ENCODE measurements around the gene PROK1. TPM values are rescaled to one million over a fixed set of nuclear protein-coding genes. Genes with fewer than 3 reads are reported as not detected.

The PROK1 gene
- polyA plus RNA-seq, 1 experiment: not detected

- Histone ChIP-seq H3K27ac (ENCODE audit: low read depth, low read length) (no peak overlapping the region), H3K27me3 (ENCODE audit: control insufficient read depth, insufficient read depth, low read length) (peaks cover 33% of the 10 kb centered on the region), H3K4me3 (ENCODE audit: low read depth, low read length) (no peak overlapping the region), H3K9me3 (ENCODE audit: control insufficient read depth, insufficient read depth, low read length) (no peaks in the 10 kb centered on the region)
- no peak for TF ChIP-seq CTCF (IDR thresholded peaks at IDR 0.05; ENCODE audit: low read depth, low read length)
- ChIA-PET POLR2A (no interaction called here), CTCF (no interaction called here)
- DNase-seq (ENCODE audit: low read depth, low spot score): no peak
Observed at GRCh38 chr1:110444561-110444960, 6.4 kb upstream of the PROK1 start.

GRCh38 chr1:110449661-110450651 lies 993 bp upstream of the PROK1 start:
- H3K4me3 ChIP-seq (ENCODE audit: low read depth, low read length): no peak overlapping the region
- ChIA-PET POLR2A (no interaction called here), CTCF (interaction anchor here (1.0 to 3.6 kb wide), 3 partner anchors 11 to 242 kb away, joined by 3 to 27 read pairs (median 5); no protein-coding TSS in a partner anchor)
- DNase-seq (ENCODE audit: low read depth, low spot score): no peak
- peaks cover 71% of the 10 kb centered on the region for H3K27me3 ChIP-seq (ENCODE audit: control insufficient read depth, insufficient read depth, low read length)
- TF ChIP-seq CTCF (IDR thresholded peaks at IDR 0.05; ENCODE audit: low read depth, low read length): no peak
- H3K27ac ChIP-seq (ENCODE audit: low read depth, low read length): no peak overlapping the region
- H3K9me3 ChIP-seq (ENCODE audit: control insufficient read depth, insufficient read depth, low read length): no peaks in the 10 kb centered on the region

GRCh38 chr1:110452330-110452729 lies 1.4 kb downstream of the PROK1 start:
- no peaks in the 10 kb centered on the region for H3K9me3 ChIP-seq (ENCODE audit: control insufficient read depth, insufficient read depth, low read length)
- H3K27me3 ChIP-seq (ENCODE audit: control insufficient read depth, insufficient read depth, low read length): peaks cover 66% of the 10 kb centered on the region
- H3K4me3 ChIP-seq (ENCODE audit: low read depth, low read length): no peak overlapping the region
- ChIA-PET POLR2A (no interaction called here), CTCF (interaction anchor here (0.8 to 14.2 kb wide), 7 partner anchors 8 to 255 kb away, joined by 3 to 571 read pairs (median 5); partner anchors contain the start of gene KCNC4)
- DNase-seq (ENCODE audit: low read depth, low spot score): no peak
- no peak overlapping the region for H3K27ac ChIP-seq (ENCODE audit: low read depth, low read length)
- TF ChIP-seq CTCF (IDR thresholded peaks at IDR 0.05; ENCODE audit: low read depth, low read length): no peak

- Histone ChIP-seq H3K9me3 (ENCODE audit: control insufficient read depth, insufficient read depth, low read length) (no peaks in the 10 kb centered on the region), H3K27me3 (ENCODE audit: control insufficient read depth, insufficient read depth, low read length) (peaks cover 58% of the 10 kb centered on the region), H3K4me3 (ENCODE audit: low read depth, low read length) (no peak overlapping the region), H3K27ac (ENCODE audit: low read depth, low read length) (no peak overlapping the region)
- ChIA-PET CTCF (interaction anchor here (1.4 to 14.2 kb wide), 5 partner anchors 41 to 366 kb away, joined by 3 to 571 read pairs (median 12); partner anchors contain the start of gene KCNC4), POLR2A (no interaction called here)
- DNase-seq (ENCODE audit: low read depth, low spot score): no peak
- no peak for TF ChIP-seq CTCF (IDR thresholded peaks at IDR 0.05; ENCODE audit: low read depth, low read length)
Observed at GRCh38 chr1:110453829-110454228, 2.9 kb downstream of the PROK1 start.

GRCh38 chr1:110454328-110454727 lies 3.4 kb downstream of the PROK1 start:
- H3K9me3 ChIP-seq (ENCODE audit: control insufficient read depth, insufficient read depth, low read length): no peaks in the 10 kb centered on the region
- H3K27ac ChIP-seq (ENCODE audit: low read depth, low read length): no peak overlapping the region
- peaks cover 56% of the 10 kb centered on the region for H3K27me3 ChIP-seq (ENCODE audit: control insufficient read depth, insufficient read depth, low read length)
- H3K4me3 ChIP-seq (ENCODE audit: low read depth, low read length): no peak overlapping the region
- DNase-seq (ENCODE audit: low read depth, low spot score): no peak
- CTCF ChIA-PET: interaction anchor here (1.4 to 14.2 kb wide), 6 partner anchors 41 to 257 kb away, joined by 6 to 571 read pairs (median 13); partner anchors contain the start of gene KCNC4
- POLR2A ChIA-PET: no interaction called here
- TF ChIP-seq CTCF (IDR thresholded peaks at IDR 0.05; ENCODE audit: low read depth, low read length): no peak

Measured in AG04450 (cell line).